ENCODE results near the gene FBXL13. TPM values are rescaled to one million over a fixed set of nuclear protein-coding genes. Genes with fewer than 3 reads are reported as not detected.

Gene FBXL13
- total RNA-seq, 2 experiments from 2014 or later, result 1.6 to 2.0 TPM

DNA sequence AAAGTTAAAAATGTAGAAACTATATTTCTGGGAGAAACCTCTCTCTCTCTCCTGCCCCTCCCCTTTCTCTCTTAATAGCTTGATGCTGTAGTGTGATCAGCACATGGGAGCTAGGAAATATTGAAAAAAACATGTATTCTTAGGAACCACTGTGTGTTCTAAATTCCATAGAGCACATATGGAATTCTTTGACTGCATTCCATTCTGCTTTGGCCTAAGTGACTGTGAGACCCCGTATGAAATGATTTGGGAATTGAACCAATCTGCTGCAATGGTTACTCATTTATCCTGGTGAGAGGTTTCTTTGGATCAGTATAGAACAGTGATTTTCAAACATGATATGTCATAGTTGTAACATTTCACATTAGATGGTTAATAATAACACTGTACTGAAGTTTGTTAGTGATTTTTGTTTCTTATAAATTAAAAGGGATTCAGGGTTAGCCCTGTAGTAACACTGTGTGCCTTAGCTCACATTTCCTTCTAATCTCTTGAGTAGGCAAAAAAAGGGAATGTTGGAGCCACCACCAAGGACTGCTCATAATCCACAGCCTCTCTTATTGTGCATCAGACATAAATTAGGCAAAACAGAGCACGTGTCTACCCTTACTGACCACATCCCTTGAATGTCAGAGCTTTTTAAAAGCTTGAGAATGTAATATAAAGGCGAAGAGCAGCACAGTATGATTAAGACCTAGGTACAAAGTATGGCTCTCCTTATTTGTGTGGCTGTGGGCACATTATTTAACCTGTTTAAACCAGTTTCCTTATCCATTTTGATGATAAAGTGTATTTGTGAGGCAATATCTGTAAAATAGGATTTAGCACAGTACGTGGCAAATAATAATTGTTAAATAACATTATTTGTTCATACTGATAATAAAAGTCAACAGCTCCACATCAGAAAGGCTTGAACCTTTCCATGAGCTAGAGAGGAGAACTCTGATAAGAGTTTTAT lies 256.7 kb downstream of the FBXL13 start:
- H3K36me3 ChIP-seq (ENCODE audit: insufficient read depth, low read length), result no peaks in the 10 kb centered on the region
- no peak for DNase-seq (ENCODE audit: low spot score)
- no peak overlapping the region for H2AFZ ChIP-seq (ENCODE audit: low read length)
- ChIA-PET CTCF (ENCODE audit: unreplicated experiment) (no interaction called here), POLR2A (interaction anchor here (0.6 to 1.1 kb wide), 3 partner anchors 9 to 100 kb away, joined by 3 read pairs; no protein-coding TSS in a partner anchor)
- H3K9me2 ChIP-seq (ENCODE audit: insufficient read depth, low read length), result no peaks in the 10 kb centered on the region
- H3K27ac ChIP-seq (ENCODE audit: low read depth, low read length, poor library complexity, severe bottlenecking), result no peak overlapping the region
- no peak overlapping the region for H3K4me2 ChIP-seq (ENCODE audit: low read length)
- H4K20me1 ChIP-seq (ENCODE audit: insufficient read depth, low read length), result no peaks in the 10 kb centered on the region
- H3K79me2 ChIP-seq (ENCODE audit: insufficient read depth, low read depth, low read length), result no peaks in the 10 kb centered on the region
- no TSS peak for BruUV-seq (replicated peaks)
- no peak overlapping the region for H3K4me3 ChIP-seq (ENCODE audit: low read depth, low read length, poor library complexity, severe bottlenecking)
- intact Hi-C loops (cut with micrococcal nuclease; ENCODE audit: unreplicated experiment), result no loop called here
- no peaks in the 10 kb centered on the region for H3K9me3 ChIP-seq (ENCODE audit: low read length)
- TF ChIP-seq, protein P1, sequence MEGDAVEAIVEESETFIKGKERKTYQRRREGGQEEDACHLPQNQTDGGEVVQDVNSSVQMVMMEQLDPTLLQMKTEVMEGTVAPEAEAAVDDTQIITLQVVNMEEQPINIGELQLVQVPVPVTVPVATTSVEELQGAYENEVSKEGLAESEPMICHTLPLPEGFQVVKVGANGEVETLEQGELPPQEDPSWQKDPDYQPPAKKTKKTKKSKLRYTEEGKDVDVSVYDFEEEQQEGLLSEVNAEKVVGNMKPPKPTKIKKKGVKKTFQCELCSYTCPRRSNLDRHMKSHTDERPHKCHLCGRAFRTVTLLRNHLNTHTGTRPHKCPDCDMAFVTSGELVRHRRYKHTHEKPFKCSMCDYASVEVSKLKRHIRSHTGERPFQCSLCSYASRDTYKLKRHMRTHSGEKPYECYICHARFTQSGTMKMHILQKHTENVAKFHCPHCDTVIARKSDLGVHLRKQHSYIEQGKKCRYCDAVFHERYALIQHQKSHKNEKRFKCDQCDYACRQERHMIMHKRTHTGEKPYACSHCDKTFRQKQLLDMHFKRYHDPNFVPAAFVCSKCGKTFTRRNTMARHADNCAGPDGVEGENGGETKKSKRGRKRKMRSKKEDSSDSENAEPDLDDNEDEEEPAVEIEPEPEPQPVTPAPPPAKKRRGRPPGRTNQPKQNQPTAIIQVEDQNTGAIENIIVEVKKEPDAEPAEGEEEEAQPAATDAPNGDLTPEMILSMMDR (conservative IDR thresholded peaks at IDR 0.05; ENCODE audit: low read length), result no peak
- no peaks in the 10 kb centered on the region for H3K4me1 ChIP-seq (ENCODE audit: insufficient read depth, low read length, poor library complexity, severe bottlenecking)

DNA sequence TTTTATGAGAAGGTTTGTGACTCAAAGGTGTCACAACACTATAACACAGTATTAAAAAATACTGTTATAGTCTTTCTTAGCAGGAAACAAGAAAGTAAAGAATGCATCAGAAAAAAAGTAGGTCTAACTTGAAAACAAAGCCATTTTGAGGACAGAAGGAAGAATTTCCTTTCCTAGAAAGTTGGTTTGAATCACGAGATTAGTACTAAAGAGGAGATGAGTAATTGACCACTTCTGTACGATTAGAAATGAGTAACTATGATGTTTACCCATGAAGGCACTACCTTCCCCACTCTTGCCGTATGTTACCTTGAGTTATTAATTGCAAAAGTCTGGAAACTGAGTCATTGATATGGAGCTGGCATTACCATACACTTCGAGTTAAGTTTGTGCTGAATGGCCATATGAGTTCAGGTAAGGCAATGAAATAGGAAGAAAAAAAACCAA lies 260.5 kb downstream of the FBXL13 start:
- H3K9me3 ChIP-seq (ENCODE audit: low read length), result no peaks in the 10 kb centered on the region
- H4K20me1 ChIP-seq (ENCODE audit: insufficient read depth, low read length), result no peaks in the 10 kb centered on the region
- TF ChIP-seq EZH2phosphoT487 (IDR thresholded peaks at IDR 0.05; ENCODE audit: borderline replicate concordance, low read depth, low read length), result no peak
- TF ChIP-seq, protein P1 (conservative IDR thresholded peaks at IDR 0.05; ENCODE audit: low read length), result no peak
- no TSS peak for BruUV-seq (replicated peaks)
- intact Hi-C loops (cut with micrococcal nuclease; ENCODE audit: unreplicated experiment), result no loop called here
- no peak overlapping the region for H3K27ac ChIP-seq (ENCODE audit: low read depth, low read length, poor library complexity, severe bottlenecking)
- ChIA-PET CTCF (ENCODE audit: unreplicated experiment) (no interaction called here), POLR2A (interaction anchor here (0.6 kb wide), 1 partner anchor 1272 kb away, joined by 3 read pairs; no protein-coding TSS in a partner anchor)
- no peaks in the 10 kb centered on the region for H3K4me1 ChIP-seq (ENCODE audit: insufficient read depth, low read length, poor library complexity, severe bottlenecking)
- H3K79me2 ChIP-seq (ENCODE audit: insufficient read depth, low read depth, low read length), result no peaks in the 10 kb centered on the region
- no peak overlapping the region for H3K4me2 ChIP-seq (ENCODE audit: low read length)
- no peaks in the 10 kb centered on the region for H3K36me3 ChIP-seq (ENCODE audit: insufficient read depth, low read length)
- no peak overlapping the region for H2AFZ ChIP-seq (ENCODE audit: low read length)
- DNase-seq (ENCODE audit: low spot score), result no peak
- no peak overlapping the region for H3K4me3 ChIP-seq (ENCODE audit: low read depth, low read length, poor library complexity, severe bottlenecking)
- no peaks in the 10 kb centered on the region for H3K9me2 ChIP-seq (ENCODE audit: insufficient read depth, low read length)

Data from OCI-LY7 (cell line).